ENCODE measurements around the gene JADE3.
"Not testable (repeated sequence)": the region's sequence is repeated elsewhere in the genome, so short reads cannot be mapped to it uniquely, and the experiment has no call there.

JADE3 gene

GRCh38 chrX:46954716-46955115 is 42.5 kb downstream of the JADE3 start:
- no peak for TF ChIP-seq CTCF (conservative IDR thresholded peaks at IDR 0.05; ENCODE audit: low read depth, low read length)
- DNase-seq (ENCODE audit: low read depth): no peak
- no peak overlapping the region for H3K4me3 ChIP-seq (ENCODE audit: low read depth, low read length)

- H3K4me3 ChIP-seq (ENCODE audit: low read depth, low read length); DNase-seq (ENCODE audit: low read depth): not testable (repeated sequence)
Observed at GRCh38 chrX:46956589-46956988, 44.4 kb downstream of the JADE3 start.

GRCh38 chrX:46957297-46957696 is 45.1 kb downstream of the JADE3 start:
- no peak for DNase-seq (ENCODE audit: low read depth)
- no peak overlapping the region for H3K4me3 ChIP-seq (ENCODE audit: low read depth, low read length)
- TF ChIP-seq CTCF (conservative IDR thresholded peaks at IDR 0.05; ENCODE audit: low read depth, low read length): no peak

- TF ChIP-seq CTCF (conservative IDR thresholded peaks at IDR 0.05; ENCODE audit: low read depth, low read length): no peak
- no peak overlapping the region for H3K4me3 ChIP-seq (ENCODE audit: low read depth, low read length)
- DNase-seq (ENCODE audit: low read depth): peak; percentile 47
Observed at GRCh38 chrX:46959101-46959500, 46.9 kb downstream of the JADE3 start.

- TF ChIP-seq CTCF (conservative IDR thresholded peaks at IDR 0.05; ENCODE audit: low read depth, low read length): no peak
- DNase-seq (ENCODE audit: low read depth): no peak
- H3K4me3 ChIP-seq (ENCODE audit: low read depth, low read length): no peak overlapping the region
Observed at GRCh38 chrX:46959985-46960700, 47.9 kb downstream of the JADE3 start.

GRCh38 chrX:46961097-46961496 is 48.9 kb downstream of the JADE3 start:
- no peak overlapping the region for H3K4me3 ChIP-seq (ENCODE audit: low read depth, low read length)
- DNase-seq (ENCODE audit: low read depth): no peak
- no peak for TF ChIP-seq CTCF (conservative IDR thresholded peaks at IDR 0.05; ENCODE audit: low read depth, low read length)

- TF ChIP-seq CTCF (conservative IDR thresholded peaks at IDR 0.05; ENCODE audit: low read depth, low read length): no peak
- DNase-seq (ENCODE audit: low read depth): no peak
- H3K4me3 ChIP-seq (ENCODE audit: low read depth, low read length): no peak overlapping the region
Observed at GRCh38 chrX:46961574-46962283, 49.5 kb downstream of the JADE3 start.
